ENCODE measurements around the gene KCNN3.

- no peak for TF ChIP-seq POLR2AphosphoS5 (IDR thresholded peaks at IDR 0.05; ENCODE audit: low read depth, low read length)
- TF ChIP-seq TAF1 (IDR thresholded peaks at IDR 0.05; ENCODE audit: borderline replicate concordance, insufficient read depth, low read length): no peak
- TF ChIP-seq SIN3A (IDR thresholded peaks at IDR 0.05; ENCODE audit: borderline replicate concordance, insufficient read depth, low read length): no peak
Observed at GRCh38 chr1:154745750-154746425, 124.2 kb downstream of the KCNN3 start.

Measured in PFSK-1 (cell line).